ENCODE results near the gene NSA2. TPM values are rescaled to one million over a fixed set of nuclear protein-coding genes. Genes with fewer than 3 reads are reported as not detected.
"Not testable (repeated sequence)": the region's sequence is repeated elsewhere in the genome, so short reads cannot be mapped to it uniquely, and the experiment has no call there.

Gene NSA2
- total RNA-seq (2014; rRNA removed; shearing (Covaris generic)) = 210 and 260 TPM in 2 replicates

DNA sequence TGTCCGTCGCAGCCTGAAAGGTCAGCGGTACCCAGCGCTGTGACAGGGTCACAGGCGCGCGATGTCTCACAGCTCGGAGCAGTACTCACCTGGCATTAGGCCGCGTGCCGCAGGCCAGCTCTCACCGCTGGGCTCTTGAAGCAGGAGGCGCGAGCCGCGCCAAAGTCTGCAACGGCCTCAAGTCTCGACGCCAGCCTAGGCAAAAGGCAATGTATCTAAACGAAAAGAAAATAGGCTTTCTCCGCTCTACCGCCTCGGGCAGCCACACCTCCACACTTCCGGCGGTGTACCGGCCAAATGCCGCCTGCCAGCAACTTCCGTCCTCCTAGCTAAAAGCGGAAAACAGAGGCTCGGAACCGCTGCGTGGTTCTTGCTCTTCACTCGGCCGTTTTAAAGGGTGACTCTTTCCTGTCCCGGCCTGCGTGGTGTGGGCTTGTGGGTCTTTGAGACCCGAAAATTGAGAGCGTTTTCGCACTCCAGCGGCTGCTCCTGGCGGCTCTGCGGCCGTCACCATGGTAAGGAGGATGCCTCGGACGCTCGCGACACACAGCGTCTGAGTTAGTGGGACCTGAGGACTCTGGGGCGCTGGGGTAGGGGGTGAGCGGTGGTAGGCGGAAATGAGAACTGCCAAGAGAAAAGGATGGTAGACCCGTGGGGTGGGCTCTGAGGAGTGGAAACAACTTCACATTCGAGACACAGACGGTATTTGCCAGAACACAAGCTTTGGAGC lies at the start of gene NSA2, which contains the start of gene GFM2:
Gene NSA2 (plus strand): TSS at position 401 of the 730 bp plus-strand sequence. CDS start 112 bp downstream, at position 513.
Gene GFM2 (minus strand): TSS at position 269 of the 730 bp plus-strand sequence. CDS start 3,375 bp downstream, outside the sequence.
- DNase-seq (ENCODE audit: low read depth) = peak; percentile 95

DNA sequence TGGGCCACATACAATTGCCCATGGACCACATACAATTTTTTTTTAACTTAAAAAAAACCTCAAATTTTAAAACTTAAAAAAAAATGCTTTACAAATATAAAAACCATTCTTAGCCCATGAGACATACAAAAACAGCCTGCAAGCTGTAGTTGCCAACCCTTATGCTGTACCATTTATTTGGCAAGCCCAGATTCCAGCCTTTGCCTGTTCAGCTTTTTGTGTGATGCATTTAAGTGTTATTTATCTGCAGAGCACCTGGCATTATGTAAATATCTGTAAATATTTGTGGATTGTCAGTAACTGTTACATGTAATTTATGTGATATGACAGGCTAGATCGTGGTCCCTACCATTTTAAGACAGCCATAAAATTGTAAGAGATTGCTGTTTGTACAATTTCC lies 49.5 kb upstream of the NSA2 start:
- DNase-seq (ENCODE audit: low read depth) = no peak

DNA sequence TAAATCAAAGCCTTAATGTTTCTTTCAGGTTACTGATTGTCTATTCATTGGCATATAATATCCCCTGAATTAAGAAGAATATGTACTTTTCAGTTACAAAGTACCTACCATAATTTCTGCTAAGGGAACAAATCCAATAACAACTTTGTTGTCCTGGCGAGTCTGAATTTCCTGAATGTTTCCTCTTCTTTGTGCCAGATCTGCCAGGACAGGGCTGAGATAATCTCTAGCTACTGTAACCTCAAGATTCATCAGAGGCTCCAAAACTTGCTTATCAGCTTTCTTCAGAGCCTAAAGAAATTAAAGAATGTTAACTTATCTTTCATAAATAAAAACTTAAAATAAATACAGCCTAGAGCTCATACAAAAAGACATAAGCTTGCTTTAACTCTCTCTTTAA lies 44.8 kb upstream of the NSA2 start:
- no peak for DNase-seq (ENCODE audit: low read depth)

DNA sequence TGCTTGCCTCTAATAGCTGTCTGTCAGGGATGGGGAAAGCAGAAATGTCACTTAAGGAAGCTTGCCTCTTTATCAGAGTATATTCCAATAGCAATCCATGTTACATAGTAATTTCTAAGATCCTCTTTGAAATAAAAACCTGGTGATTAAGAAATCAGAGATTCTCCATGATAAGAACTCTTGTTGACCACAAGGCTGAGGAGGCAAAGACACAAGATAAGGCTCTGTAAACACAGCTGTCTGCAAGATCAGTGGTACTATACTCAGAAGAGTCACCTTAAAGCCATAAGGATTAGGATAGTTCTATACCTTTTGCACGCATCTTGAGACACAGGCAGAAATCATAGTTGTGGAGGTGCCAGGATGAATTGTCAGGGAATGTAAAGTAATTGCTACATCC lies 41.7 kb upstream of the NSA2 start:
- no peak for DNase-seq (ENCODE audit: low read depth)

DNA sequence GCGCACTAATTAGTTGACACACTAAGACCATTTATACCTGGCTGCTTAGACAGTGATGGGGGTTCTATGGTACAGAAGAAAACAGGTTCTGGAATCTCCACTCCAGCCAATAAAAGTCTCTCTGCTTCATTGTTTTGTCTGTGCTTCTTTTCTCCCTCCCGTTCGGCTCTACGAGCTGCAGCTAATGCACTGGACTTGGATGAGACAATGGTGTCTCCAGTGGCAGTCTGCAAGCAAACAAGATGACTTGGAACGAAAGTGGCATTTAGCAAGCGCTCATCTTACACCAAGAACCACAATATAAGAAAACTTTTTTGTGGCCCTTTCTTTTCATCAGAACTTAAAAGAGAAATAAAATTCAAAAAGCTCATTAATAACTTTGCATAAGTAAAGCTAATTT lies 30.3 kb upstream of the NSA2 start:
- no peak for DNase-seq (ENCODE audit: low read depth)

DNA sequence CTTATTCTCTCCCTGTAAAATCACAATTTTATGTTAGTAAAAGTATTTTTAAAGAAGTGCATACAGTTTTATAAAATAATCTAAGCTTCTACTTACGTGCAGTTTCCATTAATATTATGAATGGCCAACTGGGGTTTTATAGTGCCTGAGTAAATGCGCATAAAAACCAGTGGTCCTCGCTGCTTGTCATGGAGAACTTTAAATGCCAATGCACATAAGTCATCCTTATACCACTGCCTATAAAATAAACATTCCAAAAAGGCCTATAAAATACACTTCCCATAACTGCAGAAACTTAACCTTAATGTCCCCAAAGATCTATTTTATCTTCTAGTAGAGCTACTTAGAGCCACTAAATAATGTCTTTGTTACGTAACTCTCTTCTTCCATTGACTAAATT lies 28.6 kb upstream of the NSA2 start:
- DNase-seq (ENCODE audit: low read depth) = no peak

DNA sequence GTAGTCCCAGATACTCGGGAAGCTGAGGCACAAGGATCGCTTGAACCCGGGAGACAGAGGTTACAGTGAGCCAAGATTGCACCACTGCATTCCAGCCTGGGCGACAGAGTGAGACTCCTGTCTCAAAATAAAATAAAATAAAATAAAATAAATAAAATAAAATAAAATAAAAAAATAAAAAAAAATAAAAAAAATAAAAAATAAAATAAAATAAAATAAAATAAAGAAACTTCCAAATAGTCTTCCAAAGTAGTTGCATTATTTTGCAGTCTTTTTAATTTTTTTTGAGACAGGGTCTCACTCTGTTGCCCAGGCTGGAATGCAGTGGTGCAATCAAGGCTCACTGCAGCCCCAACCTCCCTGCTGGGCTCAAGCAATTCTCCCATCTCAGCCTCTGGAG lies 18.3 kb upstream of the NSA2 start:
- not testable (repeated sequence) for DNase-seq (ENCODE audit: low read depth)

DNA sequence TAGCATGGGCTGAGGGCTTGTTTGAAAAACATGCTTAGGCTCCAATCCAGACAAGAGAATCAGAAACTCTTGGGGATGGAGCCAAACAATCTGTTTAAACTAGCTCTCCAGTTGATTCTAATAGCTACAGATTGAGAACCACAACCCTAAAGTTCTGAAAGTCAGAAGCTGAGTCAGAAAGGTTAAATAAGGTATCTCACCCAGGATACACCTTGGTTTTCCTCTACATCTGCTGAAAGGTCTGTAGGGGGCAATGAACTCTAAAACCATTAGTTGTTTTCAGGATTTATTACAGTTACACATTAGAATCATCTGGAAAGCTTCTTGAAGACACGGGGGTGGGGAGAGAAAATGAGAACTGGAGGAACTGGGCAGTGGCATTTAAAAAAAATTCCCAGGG lies 5.8 kb upstream of the NSA2 start:
- DNase-seq (ENCODE audit: low read depth) = no peak

DNA sequence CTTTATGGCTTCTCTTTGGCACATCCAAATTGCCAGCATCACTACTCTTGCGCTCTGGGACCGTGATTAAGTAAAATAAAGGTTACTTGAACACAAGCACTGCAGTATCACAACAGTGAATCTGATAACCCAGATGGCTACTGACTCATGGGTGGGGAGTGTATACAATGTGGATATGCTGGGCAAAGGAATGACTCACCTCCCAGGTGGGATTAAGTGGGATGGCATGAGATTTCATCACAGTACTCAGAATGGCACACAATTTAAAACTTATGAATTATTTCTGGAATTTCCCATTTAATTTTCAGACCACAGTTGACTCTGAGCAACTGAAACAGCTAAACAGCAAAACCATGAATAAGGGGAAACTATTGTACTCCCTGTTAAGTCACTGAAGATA lies 4.5 kb upstream of the NSA2 start:
- DNase-seq (ENCODE audit: low read depth) = peak; percentile 90

DNA sequence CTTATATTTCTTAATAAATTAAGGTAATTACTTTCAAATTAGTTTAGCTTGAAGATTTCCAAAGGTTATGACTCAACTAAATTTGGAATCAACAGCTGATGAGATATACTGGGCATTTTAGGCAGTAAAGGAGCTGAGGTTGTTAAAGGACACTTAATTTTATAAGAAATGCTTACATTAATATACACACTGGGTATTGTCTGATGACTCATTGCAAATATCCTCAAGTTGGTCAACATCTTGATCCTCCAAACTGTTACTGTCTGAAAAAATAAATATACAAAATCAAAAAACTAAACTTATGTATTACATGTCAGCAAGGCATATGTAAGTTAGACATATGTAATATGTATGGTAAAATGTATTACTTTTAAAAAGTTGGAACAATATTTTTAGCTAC lies 3.5 kb upstream of the NSA2 start:
- no peak for DNase-seq (ENCODE audit: low read depth)

DNA sequence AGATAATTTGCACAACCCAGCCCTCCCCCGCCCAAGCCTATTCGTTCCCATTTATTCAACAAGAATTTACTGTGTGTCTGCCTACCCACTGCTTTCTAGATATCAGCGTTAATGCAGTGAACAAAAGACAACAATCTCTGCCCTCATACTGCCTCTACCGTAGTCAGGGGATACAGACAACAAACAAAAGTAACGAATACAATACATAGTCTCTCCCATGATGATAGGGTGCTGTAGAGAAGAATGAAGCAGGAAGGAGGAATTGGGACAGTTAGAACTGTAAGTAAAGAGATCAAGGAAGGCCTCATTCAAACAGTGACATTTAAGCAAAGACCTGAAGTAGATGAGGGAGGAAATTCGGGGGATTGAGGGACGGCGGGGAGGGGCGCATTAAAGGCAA lies 1.8 kb upstream of the NSA2 start:
- DNase-seq (ENCODE audit: low read depth) = peak; percentile 9

DNA sequence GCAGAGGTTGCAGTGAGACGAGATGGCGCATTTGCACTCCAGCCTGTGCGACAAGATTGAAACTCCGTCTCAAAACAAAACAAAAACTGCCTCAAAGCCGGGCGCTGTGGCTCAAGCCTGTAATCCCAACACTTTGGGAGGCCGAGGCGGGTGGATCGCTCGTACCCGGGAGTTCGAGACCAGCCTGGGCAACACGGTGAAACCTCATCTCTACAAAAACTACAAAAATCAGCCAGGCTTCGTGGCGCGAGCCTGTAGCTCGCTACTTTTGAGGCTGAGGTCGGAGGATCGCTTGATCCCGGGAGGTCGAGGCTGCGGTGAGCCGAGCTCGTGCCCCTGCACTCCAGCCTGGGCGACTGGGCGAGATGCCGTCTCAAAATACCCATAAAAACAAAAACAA lies 1.1 kb upstream of the NSA2 start:
- no peak for DNase-seq (ENCODE audit: low read depth)

DNA sequence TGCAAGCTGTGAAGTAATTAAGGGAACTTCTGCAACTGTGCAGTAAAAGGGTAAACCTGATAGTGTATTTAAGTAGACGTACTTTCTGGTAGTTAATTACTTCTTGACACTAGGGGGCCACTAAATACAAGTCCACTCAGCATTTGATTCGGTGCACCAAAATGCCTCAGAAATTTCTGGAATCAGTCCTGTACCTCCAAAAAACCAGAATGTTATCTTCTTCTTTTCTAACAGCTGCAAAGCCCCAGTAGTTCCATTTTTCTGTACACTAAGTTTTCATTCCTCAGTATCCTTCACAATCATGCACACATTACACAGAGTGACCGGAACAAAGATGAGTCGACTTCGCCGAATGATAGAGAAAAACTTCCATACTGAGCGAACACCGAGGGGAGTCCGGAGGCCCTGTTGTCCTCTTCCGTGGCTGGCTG lies 616 bp upstream of the NSA2 start:
- DNase-seq (ENCODE audit: low read depth) = no peak

DNA sequence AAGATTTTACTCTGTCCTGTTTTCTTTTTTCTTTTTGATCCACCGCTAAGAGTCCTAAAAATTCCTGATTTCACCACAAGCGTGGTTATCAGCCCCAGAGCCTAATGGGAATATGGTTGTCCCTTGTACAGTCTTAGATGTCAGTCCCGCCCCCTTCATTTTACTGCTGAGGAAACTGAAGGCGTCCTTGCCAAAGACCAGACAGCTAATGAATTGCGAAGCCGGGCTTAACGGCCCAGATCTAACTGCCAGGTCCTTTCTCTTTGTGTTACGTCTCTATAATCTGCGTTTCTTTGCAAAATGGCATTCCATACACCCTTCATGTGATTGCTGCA lies 497 bp downstream of the NSA2 start:
- DNase-seq (ENCODE audit: low read depth) = peak; percentile 19

DNA sequence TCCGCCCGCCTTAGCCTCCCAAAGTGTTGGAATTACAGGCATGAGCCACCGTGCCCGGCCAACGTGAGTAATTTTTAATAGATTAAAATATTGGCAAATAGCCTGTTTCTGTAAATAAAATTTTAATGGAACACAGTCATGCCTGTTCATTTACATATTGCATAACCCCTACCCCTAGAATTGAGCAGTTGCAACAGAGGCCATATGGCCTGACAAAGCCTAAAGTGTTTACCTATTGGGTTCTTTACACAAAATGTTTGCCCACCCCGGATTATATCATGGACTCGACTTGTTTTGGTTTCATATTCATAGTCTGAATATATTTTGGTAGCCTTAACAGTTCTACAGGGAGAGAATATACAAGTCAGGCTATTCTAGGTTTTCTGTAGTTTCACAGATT lies 5.3 kb downstream of the NSA2 start:
- no peak for DNase-seq (ENCODE audit: low read depth)

DNA sequence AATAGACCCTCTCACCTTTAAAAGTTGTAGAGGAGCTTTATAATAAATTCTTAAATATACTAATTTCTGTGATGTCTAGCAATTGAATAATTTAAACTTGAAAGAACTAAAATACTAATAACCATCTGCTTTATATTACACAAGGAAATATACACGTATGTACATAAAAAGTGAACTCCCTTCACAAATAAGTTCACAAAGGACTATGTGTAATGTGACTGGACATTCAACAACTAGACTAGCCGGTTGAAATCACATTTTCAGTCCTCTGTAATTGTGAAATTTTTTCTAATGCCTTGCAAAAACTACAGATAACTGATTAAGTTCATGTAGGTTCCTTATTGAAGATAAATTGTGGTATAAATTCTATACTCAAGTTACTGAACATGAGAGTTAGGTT lies 11.6 kb downstream of the NSA2 start:
- no peak for DNase-seq (ENCODE audit: low read depth)

DNA sequence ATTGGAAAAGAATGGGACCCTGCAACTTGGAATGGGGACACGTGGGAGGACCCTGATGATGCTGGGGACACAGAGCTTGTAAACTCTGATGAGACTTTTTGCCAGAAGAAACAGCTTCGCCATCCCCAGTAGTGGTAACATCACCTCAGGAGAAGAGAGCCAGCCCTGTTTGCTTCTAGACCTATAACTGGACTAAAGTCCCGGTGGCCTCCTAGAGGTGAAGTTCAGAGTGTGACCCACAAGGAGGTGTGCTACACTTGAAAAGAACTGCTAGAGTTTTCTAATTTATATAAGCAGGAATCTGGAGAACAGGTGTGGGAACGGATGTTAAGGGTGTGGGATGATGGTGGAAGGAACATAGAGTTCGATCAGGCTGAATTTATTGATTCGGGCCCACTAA lies 19.8 kb downstream of the NSA2 start:
- DNase-seq (ENCODE audit: low read depth) = no peak

DNA sequence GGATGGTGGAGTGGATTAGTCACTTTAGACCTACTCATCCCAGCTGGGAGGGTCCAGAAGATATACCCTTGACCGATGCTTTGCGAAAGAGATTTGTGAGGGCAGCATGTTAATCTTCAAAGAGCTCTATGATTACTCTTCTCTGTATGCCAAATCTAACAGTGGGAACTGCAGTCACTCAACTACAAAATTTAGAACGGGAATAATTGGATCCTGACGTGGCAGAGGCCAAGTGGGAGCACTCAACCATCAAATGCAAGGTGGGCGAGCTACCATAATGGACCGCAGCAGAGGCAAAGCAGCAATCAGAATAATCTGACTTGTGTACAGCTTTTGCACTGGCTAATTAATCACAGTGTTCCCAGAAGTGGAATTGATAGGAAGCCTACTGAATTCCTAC lies 20.4 kb downstream of the NSA2 start:
- no peak for DNase-seq (ENCODE audit: low read depth)

DNA sequence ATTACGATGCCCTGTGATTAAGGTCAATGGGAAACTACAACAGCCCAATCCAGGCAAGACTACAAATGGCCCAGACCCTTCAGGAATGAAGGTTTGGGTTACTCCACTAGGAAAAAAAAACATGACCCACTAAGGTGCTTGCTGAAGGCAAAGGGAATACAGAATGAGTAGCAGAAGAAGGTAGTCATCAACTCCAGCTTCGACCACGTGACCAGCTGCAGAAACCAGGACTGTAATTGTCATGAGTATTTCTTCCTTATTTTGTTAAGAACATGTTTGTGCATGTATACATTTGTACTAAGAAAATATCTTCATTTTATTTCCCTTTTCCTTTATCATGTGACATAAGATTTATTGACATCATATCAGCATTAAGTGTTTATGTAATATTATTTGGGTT lies 24.6 kb downstream of the NSA2 start:
- DNase-seq (ENCODE audit: low read depth) = not testable (repeated sequence)

DNA sequence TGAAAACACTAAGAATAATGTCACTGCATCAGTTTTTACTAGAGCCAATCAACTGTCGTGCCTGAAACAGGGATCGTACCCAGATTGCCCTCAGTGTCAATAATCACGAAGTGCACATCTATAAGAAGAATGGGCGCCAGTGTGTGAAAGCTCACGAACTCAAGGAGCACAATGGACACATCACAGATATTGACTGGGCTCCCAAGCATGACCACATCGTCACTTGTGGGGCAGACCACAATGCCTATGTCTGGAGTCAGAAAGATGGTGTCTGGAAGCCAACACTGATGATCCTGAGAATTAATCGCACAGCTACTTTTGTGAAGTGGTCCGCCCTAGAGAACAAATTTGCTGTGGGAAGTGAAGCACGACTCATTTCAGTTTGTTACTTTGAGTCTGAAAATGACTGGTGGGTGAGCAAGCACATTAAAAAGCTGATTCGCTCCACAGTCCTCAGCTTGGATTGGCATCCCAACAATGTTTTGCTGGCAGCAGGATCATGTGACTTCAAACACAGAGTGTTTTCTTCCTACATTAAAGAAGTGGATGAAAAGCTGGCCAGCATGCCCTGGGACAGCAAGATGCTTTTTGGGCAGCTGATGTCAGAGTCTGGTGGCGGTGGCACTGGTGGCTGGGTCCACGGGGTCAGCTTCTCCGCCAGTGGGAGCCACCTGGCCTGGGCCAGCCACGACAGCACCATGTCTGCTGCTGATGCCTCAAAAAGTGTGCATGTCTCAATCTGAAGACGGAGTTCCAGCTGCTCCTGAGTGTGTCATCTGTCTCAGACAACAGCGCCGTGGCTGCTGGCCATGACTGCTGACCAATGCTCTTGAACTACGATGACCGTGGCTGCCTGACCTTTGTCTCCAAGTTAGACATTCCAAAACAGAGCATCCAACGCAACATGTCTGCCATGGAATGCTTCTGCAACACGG lies 32.2 kb downstream of the NSA2 start:
- peak; percentile 2 for DNase-seq (ENCODE audit: low read depth)

DNA sequence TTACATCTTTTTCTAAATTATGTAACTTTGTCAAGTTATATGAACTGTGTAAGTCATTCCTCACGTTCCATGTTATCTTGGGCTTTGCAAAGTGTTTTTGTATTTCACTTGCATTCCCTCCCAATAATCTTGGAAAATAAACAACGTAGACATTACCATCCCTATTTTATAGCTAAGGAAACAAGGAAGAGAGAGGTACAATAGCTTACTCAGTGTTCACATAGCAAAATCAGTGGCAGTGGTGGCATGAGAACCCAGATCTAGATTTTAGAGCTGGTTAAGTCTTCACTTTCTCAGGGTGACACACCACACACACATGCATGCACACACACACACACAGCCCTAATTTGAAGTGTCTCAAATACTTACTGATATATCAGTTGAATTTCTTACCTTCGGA lies 34.1 kb downstream of the NSA2 start:
- no peak for DNase-seq (ENCODE audit: low read depth)

DNA sequence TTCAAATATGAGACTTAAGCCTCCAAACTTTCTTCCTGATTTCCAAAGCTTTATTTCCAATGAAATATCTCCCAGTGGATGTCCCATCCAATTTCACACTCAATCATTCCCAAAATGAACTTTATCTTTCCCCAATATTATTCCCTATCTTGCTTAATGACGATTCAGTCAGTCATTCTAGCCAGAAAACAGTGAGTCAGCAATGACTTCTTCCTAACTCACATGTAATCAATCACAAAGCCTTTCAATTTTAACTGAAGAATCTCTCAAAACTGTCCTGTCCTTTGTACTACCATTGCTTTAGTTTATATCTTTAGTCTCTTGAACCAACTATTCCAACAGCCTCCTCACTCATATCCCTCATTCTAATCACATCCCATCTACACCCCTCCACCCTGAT lies 34.9 kb downstream of the NSA2 start:
- DNase-seq (ENCODE audit: low read depth) = no peak

DNA sequence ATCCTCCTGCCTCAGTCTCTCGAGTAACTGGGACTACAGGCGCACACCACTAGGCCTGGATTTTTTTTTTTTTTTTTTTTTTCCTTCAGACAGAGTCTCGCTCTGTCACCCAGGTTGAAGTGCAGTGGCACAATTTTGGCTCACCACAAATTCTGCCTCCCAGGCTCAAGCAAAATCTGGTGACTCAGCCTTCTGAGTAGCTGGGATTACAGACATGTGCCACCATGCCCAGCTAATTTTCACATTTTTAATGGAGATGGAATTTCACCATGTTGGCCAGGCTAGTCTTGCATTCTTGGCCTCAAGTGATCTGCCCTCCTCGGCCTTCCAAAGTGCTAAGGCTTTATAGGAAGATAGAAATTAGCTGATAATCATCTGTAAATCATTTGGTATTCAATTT lies 43.9 kb downstream of the NSA2 start:
- peak; percentile 42 for DNase-seq (ENCODE audit: low read depth)

All from Daoy (cell line).